Activated effector memory CD4-positive, alpha-beta T cell treated with Interleukin-2 at 50 U/mL for 16 hours (primary cell): Measurements from ENCODE around the gene C1orf105.

Experiments used
- DNase-seq: peaks from one replicate; pipeline ENCODE4 v3.0.0-alpha.2; 2020

The C1orf105 gene

DNA sequence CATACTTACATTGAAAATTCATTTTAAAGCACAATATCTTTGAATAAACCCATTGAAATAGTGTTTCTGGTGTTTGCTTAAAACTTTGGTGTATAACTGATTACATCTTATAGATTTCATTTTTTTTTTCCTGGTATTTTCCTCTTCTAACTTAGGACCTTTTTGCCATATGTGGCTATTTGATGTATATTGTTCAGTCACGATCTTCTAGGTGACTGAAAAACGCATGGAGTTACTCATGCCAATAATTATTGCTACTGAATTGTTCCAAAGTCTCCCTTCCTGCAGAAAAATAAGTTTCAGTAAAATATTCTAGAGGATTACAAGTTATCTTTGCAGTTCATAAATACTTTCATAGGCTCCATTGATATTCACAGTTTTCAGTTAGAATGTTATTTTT lies 22.9 kb upstream of the C1orf105 start:
- no peak for DNase-seq

DNA sequence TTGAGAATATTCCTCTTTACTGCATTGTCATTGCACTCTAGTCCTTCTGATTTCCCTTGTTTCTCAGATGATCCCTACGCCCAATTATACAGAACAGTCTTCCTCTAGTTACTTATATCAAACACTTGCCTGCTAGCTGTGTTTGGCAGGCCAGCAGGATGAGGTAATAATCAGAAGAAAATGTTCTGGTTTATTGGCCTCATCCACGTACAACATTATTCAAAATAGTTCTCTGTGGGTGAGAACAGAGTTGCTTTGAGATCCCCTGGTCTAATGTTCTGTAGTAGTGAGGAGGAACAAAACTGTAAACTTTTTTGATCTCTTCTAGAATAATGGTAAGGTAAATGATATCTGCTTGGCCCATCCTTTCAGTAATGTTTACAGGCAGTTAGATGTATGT lies 22.3 kb upstream of the C1orf105 start:
- no peak for DNase-seq

DNA sequence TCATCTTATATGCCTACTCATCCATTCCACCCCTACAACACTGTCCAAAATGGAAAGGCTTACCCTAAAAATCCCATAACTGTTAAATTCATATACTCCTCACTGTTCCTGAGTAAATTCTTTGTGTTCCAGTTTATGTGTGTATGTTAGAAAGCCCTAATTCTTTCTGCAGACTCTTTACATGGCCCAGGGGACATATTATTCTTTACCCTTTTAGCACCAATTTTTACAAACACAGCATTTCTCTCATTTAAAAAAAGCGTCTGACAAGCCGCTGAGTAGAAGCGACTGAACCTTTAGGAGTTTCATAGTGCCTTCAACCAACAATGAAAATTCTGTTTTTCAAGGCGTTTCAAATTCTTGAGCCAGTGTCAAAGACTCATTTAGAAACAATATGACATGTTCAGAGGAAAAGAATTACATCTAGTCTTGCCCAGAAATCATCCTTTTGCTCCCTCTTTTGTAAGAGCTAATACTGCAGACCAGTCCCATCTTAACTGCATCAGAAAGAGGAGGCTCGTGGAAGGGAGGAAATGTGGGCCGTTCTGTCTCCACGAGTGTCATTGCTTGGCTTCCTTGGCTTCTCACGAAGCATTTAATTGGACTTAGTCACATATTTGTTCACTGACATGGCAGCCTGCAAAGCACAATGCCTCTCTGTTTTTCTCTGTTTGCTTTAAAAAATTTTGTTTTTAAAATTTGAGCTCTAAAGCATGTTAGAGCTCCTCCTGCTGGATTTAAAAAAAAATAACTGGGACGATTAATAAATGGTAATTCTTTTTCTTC lies 21.3 kb upstream of the C1orf105 start:
- peak; percentile 14 for DNase-seq

DNA sequence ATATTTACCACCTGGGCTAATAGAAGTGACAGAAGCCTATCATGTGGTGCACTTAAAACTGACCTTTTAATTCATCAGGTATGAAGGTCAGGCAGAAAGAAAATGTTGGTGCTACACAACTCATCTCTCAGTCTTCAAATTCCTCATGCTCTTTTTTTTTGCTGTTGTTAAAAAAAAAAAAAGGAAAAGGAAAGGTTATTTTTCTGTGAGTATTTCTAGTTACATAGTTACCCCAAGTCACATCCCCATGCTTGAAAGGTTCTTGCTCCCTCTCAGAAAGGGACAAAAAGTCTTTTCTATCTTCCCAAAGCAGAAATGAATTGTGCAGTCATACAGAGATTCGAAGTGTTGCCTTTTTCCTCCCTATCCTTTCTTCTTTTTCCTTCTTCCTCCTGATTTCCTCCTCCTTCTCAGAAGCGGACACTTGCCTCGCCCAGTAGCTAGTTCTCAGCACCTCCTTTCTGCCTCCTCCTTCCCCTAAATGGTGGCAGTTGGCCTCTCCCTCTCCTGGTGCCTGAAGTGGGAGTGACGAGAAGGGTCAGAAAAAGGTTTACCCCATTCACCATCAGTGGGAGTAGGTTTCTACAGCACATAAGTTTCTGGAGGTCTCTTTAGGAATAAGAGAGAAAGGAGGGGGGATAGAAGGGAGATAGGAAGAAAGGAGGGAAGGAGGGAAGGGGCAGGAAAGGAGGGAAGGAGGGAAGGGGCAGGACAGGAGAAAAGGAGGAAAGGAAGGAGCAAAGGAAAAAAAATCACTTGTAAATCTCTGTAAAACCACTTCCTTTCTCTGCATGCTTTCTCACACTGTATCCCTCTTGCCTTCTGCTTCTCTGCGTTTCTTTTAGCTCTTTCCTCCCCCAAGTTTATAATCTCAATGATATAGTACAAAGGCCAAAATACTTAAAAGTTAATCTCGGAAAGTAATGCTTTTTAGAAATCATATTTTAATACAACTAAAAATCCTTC lies 20.4 kb upstream of the C1orf105 start:
- no peak for DNase-seq

DNA sequence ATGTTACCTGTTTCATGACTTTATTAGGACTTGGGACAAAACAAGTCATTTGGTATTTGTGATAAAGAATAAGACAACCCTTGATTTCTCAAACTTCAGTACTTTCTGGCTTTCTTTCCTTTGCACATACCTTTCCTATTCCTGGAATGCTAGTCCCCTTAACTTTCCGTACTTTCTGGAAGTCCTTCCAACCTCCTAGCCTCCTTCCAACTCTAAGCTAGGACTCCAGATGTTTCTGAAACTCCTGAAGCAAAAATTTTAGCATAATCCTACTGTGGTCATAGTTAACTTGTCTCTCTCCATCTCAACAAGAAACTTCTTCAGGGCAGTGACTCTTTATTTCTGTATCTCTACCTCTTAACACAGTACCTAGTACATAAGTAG lies 19.8 kb upstream of the C1orf105 start:
- no peak for DNase-seq

DNA sequence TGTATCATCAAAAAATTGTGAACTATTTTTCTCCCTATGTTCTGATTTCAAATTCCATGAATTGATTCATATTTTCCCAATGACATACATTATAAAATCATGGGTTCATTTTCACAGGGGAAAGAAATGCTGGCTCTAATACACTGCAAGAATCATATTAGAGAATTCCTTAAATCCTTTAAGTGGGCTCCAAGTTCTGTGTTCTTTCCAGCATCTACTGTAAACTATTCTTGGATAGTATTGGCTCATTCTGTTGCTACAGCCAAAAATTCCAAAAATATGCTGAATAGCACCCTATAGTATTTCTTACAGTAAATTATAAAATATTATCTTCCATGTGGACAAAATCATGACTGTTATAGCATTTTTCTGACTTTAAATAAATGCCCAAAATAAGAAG lies 19.0 kb upstream of the C1orf105 start:
- DNase-seq, result no peak

DNA sequence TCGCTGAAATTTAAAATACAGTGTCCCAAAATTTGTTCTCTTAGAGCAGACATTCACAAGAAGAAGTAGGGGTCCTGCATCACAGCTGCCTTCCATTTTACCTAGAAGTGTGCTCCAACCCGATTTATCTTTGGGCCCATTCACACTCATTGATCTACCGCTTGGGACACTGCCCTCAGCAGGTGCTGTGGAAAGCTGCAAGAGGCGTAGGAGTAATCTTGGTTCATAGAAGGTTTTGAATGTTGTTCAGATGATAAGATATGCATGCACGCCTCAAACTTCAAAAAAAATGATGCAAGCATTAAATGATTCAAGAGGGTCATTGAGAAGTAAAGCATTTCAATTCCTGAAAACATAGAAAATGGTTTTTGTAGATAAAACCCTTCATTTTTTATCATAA lies 18.6 kb upstream of the C1orf105 start:
- DNase-seq, result no peak

DNA sequence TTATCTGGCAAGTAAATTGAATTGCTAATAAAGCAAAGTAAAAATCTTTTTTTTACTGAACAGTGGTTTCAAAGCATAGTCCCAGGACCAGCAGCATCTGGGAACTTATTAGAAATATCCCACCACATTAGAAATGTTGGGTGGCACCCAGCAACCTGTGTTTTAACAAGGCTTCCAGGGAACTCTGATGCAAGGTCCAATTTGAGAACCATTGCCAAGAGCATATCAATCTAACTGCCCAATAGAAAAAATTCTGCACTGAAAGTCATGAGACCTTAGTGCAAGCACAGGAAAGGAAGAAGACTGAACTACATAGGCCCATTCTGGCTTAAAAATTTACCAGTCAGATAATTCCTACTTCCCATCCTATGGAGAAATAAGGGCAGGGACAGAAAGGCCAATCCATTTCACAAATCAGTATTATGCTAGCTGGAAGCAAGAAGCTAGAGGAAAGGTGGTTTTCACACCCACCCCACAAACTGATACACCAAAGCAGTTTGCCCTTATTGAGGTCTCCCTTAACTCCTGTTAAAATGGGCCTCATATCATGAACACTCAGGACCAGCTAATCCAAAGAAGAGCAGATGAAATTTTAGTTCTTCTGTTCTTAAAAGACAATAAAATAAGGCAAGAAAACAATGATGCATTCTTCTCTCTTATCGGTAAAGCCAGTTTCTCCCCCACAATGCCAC lies 17.5 kb upstream of the C1orf105 start:
- no peak for DNase-seq

DNA sequence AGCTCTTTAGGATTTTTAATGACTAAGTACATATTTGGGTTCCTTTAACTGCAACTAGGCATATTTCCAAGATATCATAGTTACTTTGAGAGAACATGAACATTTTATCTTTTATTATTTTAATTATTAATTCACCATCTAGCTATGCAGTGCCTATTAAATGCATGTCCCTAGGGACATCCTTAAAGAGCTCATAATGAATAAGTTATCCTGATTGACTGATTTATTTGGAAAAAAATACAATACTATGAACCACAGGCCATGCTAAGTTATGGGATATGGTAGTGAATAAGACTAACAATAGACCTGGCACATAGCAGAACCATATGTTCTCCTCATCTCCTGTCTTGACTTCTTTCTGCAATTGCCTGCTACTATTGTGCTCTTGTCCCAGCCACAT lies 16.4 kb upstream of the C1orf105 start:
- DNase-seq, result no peak

DNA sequence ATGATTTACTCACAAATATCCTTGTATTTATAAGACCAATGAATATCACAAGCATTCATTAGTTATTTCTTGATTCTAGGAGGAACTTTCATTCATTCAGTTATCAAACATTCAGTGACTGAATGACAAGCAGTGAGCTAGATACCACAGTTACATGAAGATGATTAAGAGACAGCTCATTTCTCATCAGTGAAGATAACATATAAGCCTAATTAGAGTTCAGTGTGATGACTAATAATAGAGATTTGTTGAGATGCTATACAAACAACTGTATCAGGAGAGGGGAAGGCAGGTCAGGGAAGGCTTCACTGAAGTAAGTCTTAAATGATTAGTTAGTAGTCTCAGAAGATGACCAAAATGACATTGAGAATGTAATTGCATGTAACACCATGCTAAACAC lies 14.6 kb upstream of the C1orf105 start:
- no peak for DNase-seq

DNA sequence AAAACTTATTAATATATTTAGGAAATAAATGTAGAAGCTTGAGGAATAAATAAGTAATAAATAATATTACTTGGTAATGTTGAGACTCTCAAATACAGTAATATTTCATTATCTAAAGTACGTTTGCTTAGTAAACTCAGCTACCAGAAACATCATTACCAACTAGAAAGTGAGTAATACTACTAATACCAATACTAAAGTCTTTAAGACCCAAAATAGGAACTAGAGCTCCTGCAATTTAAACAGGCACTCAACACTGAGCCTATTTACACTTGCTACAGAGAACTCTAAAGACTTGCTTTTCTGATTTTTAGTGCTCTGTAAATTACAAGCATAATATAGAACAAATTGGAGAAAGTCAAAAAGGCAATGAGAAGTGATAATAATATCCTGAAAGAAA lies 13.5 kb upstream of the C1orf105 start:
- DNase-seq, result no peak

DNA sequence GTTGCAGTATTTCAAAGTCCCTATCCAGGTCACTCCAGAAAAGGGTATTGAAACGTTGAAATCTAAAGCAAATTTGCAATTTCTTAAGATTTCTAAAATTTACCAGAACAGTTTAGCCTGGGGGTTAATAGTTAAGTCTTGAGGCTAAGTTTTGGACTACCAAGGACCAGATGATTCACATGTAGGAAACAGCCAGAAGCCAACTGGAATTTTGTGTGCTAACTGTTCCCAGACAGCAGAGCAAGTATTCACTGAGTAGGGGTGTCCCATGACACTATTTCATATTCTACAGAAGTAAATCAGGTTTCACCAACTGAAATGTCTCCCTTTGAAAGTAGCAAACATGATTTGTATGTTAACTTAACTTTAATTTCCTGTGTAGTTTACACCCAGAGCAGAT lies 11.5 kb upstream of the C1orf105 start:
- no peak for DNase-seq

DNA sequence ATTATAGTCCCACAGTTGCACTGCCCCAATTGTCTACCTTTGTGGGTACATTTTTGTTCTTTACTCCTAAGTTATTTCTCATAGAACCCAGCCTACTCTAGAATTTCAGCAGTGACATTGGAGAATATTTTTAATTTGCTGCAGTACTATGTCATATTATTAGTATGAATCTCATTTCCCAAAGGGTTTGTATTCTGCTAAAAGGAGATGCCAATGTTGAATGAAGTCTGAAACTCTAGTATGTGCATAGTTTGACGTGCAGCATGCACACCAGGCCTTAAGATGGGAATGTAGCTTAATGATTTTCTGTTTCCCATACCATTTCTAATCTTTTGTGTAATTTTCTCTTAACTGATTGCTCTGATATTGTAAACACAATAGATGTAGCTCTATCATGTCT lies 10.5 kb upstream of the C1orf105 start:
- DNase-seq, result no peak

DNA sequence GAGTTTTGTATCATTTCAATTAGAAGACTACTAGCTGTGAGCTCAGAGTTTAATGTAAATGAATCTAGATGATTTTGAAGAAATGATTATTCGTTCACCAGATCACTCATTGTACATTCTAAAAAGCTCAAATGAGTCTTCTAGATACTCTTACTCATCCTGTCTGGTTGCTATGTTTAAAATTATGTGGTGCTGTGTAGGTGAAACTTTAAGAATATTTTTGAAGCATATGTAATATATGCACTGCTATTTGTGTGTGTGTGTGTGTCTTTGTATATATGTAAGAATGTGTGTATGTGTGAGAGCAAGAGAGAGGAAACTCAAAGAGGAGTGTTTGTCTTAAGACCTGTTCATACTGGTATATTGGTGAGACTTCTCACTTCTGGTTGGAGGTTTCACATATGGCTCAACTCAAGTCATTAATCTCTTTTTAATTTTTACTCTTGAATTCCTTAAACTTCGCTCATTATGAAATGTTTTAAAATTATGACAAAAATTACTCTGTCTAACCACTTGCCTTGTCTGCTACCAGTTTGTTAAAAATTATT lies 8.6 kb upstream of the C1orf105 start:
- no peak for DNase-seq

DNA sequence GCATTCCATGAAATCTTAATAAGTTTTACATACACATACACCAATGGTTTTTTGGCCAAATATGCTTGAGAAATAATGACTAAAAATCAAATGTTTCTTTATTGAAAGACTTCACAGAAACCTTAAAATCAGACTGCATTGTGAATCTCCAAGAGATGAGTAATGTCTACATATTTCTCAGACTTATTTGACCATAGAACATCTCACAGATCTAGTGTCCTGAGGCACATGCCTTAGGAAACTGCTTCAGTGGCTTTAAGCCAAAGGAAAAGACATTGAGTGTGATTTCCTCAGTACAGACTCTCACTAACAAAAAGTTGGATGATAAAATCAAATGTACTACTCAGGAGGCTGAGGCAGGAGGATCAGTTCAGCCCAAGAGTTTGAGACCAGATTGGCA lies 6.2 kb upstream of the C1orf105 start:
- no peak for DNase-seq

DNA sequence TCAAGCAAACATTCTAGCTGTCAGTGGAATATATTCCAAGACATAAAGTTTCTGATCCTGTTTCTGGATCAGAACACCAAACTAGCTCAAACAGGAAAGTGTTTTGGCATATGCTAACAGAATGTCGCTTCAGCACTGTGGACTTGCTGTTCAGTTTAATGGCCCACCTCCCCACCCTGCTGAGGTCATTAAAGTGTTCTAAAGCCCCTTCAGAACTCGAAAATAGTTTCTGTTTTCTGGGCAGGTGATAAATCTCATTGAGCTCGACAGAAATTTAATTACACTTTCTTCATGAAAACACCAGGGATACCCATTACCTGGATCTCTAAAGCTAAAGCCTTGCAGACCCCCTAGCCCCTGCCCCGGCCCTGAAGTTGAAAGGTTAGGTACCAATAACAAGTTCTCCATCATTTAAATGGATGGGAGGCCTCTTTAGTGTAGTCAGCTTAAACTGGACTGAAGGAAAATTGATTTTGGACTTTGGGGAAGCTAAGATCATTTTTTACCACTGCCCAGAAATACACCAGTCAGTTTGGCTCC lies 3.9 kb upstream of the C1orf105 start:
- no peak for DNase-seq

DNA sequence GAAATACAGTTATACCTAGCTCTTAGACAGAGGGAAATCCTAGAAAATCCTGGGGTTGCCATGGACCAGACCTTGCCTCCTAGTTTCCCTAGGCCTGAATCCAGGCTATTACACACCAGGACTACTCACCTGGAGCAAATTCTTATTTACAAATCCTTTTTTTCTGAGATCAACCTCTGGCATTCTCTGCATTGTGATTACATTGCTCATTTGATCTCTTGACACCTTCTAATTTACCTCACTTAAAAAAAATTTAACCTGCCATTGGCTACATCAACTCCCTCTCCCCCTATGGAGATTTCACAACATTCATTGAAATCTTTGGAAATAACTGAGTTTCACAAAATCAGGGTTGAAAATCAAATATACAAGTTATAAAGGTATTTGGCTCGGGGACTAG lies 2.9 kb upstream of the C1orf105 start:
- DNase-seq, result no peak

DNA sequence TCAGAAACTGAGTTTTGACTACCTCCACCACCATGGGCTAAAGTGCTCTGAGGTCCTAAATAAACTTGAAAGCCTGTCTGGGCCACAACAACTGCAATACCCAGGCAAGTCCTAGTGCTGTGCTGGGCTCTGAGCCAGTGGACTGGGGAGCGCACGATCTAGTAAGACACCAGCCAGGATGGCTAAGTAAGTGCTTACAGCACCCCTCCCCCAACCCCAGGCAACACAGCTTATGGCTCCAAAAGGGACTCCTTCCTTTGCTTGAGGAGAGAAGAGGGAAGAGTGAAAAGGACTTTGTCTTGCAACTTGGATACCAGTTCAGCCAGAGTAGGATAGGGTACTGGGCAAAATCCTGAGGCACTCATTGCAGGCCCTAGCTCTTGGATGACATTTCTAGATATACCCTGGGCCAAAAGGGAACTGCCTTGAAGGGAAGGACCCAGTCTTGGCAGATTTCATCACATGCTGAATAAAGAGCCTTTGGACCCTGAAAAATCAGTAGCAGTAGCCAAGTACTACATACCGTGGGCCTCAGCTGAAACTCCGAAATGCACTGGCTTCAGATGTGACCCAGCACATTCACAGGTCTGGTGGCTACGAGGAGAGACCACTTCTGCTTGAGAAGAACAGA lies 1.6 kb downstream of the C1orf105 start:
- DNase-seq, result no peak

DNA sequence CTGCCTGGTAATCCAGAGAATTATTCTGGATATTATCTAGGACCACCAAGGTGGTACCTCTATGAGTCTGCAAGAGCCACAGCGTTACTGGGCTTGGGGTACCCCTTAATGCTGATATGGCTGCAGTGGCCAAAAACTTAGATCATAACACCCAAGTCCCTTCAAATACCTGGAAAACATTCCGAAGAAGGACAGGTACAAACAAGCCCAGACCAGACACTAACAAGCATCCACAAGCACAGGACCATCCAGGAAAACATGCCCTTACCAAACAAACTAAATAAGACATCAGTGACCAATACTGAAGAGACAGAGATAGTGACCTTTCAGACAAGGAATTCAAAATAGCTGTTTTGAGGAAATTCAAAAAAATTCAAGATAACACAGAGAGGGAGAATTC lies 2.9 kb downstream of the C1orf105 start:
- DNase-seq, result no peak

DNA sequence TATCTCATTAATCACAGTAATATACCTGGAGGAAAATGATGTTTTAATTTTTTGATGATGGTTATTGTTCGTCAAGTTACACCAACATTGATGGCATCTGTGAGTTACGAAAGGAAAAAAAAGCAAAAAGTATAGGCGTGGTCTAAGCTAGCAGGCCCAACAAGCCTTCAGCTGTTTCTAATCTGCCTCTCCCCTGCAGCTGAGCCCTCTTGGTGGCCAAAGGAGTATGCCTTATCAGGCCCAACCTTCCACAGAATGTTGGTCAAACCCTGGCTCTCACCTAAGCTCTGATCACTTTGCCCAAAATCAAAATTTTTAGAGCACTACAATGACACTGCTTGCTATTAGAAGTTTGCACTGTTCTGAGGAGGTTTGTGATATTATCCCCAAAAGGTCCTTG lies 4.9 kb downstream of the C1orf105 start:
- DNase-seq, result no peak

DNA sequence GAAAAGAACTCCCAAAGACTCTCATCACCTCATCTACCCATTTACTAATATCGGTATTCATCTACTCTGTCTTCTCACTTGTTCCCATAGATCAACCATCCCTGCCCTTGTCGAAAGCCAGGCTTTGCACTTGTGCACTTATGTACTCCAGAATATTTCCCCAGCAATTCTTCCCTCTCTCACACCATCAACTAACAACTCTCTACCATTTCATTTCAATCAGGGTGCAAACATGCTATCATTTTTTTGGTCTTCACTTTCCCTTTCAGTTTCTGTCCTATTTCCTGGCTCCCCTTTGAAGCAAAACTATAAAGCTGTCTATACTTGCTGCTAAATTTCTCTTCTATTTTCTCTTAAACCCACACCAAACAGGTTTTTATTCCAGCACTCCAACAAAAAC lies 6.7 kb downstream of the C1orf105 start:
- no peak for DNase-seq

DNA sequence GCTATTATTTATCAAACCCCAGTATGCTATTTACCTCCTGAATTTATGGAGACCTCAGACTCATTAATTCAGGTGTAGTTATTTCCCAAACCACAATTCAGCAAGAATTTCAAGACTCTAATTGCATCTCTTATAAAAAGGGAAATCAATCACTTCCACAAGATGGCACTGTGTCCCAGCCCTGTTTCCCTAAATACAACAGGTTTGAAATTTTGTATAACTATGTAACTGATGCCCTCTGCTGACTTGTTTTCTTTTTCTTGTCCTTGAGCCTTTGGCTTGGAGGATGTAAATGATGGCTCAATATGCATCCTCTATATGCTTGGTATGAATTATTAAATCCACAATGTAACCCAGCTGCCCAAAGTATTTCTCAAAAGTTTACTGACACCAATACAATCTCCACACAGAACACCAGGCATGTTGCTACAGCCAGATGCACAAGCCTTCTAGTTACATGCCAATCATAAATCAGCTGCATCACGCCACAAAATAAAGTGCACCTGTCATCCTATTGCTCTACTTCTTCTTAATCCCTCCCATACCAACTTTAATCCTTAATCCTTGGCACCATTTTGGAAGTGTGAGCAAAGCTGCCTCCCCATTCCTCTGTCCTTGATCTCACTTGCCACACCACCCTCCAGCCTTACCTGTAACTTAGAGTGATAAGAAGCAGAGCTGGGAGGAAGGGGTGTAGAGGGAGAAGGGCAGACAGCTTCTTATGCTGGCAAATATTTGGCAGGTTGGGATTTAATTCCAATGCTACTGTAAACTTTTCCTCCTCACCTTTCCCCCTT lies 9.0 kb downstream of the C1orf105 start:
- DNase-seq, result no peak
